CD1c-positive myeloid dendritic cell (primary cell): ENCODE data around the gene SPOP.
"Not testable (repeated sequence)": the region's sequence is repeated elsewhere in the genome, so short reads cannot be mapped to it uniquely, and the experiment has no call there.

Experiments
- DNase-seq: peaks from one replicate; pipeline ENCODE4 v3.0.0-alpha.2; 2016; ENCODE audit errors: extremely low spot score

The SPOP gene

DNA sequence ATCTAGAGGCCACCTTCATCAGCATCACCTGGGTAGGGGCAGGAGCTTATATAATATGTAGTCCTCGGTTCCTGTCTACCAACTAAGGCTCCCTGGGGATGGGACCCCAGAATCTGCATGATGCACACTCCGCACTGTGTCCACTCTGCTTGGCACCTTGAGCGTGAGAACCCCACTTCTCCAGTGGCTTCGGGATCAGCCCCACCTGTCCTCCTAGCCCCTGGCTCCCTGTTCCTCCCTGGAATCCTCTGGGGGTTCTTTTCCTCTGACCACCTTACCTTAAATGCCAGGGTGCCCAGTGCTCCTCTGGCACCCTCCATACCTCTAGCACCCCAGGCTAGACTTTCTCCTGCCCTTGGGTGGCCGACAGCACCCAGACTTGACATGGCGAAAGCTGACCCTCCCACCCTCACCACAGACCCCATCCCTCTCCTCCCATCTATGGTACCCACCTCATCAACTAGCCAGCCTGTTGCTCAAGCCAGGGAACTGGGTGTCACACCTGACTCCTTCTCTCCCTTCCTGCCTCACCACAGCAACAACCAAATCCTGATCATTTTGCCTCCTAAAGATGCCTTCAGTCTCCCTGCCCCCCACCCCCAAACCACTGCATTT, 105.0 kb downstream of the SPOP start:
- DNase-seq, result no peak

DNA sequence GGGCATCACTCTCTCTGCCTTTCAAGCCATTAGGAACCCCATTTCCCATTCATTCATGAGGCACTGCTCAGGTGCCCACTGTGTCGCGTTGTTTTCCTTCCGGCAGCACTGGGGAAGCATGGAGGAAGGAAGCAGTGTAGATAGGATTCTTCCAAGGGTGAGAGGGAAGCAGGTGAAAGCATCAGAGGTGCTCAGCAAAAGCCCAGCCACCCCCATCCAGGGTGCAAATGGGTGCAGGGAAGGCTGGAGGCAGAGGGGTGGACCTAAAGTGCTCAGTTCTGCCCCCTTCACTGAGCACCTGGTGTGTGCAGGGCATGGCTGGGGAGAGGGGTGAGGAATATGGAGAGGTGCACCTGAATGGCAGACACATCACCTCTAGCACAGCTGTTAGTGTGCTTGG, 105.7 kb downstream of the SPOP start:
- no peak for DNase-seq

DNA sequence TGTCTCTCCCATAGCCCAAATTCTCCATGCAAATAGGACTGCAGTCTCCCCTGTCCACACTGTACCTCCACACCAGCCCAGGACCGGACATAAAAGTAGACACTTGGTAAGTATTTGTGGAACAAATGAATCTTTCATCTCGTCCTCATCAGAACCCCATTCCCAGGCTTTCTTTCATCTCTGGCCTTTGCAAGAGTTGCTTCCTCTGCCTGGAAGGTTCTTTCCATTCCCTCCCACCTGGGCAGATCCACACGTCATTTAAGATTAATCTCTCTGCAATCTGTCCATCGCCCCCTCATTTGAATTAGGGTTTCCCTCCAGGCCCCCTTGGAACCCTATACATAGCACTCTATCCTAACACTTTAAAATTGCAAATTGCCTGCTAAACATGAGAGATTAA, 106.1 kb downstream of the SPOP start:
- DNase-seq, result no peak

DNA sequence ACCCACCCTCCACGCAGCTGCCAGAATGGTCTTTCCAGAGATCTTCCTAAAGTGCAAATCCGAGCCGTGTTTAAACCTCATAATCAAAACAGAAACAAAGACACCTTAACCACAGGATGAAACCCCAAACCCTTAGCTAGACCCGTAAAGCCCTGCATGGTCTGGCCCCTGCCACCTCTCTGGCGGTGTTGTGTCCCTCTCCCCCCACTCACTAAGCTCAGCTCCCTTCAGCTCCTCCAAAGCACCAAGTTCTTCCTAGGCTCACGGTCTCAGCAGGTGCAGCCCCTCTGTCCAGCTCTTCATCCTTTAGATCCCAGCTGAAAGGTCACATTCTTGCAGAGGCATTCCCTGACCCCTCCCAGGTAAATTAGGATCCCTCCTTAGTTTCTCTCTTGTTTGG, 106.6 kb downstream of the SPOP start:
- no peak for DNase-seq

DNA sequence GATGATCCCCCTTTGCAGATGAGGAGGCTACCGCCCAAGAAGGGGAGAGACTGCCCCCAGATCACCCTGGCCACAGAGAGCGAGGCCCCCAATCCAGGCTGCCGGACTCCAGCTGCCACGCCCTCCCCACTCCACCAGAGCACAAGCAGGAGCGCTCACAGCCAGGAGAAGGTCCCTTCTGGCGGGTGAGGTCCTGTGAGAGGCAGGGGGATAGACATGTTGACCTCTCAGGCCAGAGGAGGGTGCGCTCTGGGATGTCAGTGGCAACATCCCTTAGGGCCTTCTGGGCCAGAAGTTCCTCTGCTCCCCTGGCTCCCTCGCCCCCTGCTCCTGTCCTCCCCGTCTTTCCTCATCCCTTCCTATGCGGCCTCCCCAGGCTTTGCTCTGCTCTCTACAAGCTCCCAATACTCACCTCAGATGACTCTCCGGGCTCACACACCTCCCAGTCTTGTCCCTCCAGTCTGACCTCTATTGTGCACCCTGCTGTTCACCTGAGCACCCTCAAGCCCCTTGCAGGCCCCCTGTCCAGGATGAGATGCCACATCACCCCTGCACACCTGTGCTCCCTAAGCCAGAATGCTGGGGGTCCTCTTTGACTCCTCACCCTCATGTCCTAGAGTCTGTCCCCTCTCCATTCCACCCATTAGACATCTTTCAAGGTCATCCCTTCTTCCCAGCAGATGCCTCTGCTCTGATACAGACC, 107.2 kb downstream of the SPOP start:
- no peak for DNase-seq

DNA sequence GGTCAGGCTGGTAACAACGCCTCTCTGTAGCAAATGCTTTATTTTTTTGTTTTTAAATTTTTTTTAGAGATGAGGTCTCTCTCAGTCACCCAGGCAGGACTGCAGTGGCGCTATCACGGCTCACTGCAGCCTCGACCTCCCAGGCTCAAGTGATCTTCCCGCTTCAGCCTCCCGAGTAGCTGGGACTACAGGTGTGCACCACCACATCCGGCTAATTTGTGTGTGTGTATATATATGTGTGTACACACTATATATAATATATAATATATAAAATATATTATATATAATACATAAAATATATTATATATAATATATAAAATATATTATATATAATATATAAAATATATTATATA, 109.2 kb downstream of the SPOP start:
- DNase-seq, result not testable (repeated sequence)

DNA sequence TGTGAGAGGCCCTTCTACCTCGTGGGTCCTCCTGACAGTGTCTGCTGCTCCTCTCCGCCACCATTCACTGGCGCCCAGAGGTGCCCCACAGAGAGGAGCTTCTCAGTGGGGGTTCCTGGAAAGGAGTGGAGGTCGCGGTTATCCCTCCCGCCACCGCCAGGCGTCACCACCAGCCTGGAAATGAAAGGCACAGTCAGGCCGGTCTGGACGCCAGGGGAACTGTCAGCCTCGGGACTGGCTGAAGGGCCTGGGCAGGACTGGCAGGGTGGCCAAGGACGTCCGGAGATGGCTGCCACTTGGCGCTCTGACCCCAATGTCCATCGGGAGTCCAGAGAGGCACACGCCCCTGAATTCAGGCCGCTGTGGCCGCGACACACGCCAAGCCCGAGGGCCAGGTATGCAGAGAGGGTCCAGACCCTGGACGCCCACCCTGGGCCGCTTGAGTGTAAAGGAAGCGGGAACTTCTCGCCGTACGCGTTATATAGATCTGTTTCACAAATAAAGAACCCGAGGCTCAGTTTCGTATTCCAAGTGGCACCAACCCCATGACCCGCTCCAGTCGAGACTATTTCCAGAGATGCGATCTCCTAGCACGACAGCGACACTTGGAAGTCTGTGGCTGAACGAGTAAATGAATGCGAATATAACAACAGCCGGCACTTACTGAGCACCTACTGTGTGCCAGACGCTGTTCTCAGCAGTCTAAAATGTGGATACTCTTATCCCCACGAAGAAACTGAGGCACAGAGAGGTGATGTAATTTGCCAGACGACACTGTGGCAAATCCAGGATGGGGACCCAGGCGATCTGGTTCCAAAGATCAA, 109.8 kb downstream of the SPOP start:
- DNase-seq, result peak; percentile 89

DNA sequence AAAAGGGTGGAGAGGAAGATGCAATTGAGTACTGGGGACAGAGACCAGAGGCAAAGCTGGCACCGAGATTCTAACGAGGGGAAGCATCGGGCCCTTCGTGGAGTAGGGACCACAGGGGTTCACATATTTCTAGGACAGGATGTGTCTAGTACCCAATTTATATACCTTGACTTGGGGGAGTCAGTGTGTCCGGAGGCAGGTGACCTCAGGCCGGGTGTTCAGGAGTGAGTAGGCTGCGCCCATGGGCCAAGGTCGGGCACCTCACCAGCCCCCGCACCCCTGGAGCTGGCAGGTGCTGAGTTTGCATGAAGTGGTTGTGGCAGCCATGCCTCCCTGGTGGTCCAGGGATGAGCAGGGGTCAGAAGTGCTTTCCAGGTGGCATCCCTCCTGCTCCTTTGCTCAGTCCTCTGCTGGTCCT, 110.8 kb downstream of the SPOP start:
- no peak for DNase-seq

DNA sequence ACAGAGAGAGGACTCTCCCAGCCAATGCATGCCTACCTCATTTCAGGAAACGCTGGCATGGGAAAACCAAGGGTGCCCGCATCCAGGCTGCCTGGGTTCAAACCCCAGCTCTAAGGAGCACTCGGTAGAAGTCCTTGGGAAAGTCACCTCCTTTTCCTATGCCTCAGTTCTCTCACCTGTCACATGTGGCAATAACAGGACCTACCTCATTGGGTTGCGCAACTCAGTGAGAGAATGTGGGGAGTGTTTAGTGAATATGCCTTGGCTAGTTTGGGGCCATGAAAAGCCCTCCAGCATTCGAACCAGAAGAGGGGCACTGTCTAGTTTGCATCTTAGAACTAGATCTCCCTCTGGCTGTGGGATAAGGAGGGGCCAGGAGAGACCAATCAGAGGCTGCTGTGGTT, 111.2 kb downstream of the SPOP start:
- no peak for DNase-seq

DNA sequence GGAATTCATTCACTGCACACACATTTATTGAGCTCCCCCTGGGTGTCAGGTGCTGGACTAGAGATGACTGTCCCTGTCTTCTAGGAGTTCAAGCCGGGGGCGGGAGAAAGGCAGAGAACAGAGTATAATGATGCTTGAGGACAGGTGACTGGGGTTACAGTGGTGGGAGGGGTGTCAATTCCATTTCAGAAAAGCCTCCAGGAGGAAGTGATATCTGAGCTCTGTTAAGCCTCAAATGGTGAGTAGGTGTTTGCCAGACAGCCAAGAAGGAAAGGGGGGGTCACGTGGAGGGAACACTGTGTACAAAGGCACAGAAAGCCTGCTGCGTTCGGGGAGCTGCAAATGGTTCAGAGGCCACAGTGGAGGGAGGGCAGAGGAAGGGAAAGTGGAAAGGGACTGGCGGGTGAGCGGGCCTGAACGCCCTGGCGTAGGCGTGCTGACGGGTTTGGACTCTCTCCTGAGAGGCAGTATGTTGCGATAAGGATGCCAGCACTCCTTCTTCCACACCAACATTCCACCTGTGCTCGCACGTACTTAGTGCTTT, 111.9 kb downstream of the SPOP start:
- DNase-seq, result peak; percentile 80

DNA sequence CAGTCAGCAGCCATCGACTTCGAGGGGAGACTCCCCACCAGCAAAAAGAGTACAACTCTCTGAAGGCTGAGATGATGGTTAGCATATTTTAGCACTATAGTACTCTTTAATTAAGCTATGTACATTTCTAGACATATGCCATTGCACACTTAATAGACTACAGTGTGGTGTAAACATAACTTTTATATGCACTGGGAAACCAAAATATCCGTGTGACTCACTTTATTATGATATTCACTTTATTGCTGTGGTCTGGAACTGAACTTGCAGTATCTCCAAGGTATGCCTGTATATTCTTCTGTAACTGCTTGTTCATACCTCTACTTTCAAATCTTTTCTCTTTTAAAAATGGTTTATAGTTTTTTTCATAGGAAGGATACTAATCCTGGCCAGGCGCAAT, 113.3 kb downstream of the SPOP start:
- no peak for DNase-seq

DNA sequence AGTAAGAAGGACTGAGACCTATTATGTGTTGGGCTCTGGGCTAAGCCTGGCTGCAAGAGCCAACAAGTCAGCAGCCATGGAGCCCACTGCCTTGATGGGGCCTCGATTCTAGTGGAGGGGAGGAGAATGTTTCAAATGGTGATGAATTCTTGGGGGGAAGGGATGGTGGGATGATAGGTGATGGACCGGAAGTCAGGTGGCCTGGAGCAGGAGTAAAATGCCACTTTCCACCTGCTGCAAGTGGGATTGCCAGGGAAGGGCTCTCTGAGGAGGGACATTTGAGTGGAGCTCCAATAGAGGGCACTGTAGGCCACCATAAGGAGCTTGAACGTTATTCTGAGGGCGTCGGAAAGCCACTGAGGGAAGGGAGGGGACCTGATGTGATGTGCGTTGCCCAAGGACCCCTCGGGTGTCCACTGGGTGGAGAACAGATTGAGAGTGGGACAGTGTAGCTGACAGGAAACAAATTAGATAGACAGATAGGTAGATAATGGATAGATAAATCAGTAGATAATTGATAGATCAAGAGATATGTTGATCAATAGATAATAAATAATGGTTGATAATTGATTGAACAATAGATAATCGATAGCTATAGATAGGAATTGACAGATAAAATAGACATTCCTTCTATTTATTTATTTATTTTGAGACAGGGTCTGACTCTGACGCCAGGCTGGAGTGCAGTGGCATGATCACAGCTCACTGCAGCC, 120.4 kb downstream of the SPOP start:
- peak; percentile 68 for DNase-seq

DNA sequence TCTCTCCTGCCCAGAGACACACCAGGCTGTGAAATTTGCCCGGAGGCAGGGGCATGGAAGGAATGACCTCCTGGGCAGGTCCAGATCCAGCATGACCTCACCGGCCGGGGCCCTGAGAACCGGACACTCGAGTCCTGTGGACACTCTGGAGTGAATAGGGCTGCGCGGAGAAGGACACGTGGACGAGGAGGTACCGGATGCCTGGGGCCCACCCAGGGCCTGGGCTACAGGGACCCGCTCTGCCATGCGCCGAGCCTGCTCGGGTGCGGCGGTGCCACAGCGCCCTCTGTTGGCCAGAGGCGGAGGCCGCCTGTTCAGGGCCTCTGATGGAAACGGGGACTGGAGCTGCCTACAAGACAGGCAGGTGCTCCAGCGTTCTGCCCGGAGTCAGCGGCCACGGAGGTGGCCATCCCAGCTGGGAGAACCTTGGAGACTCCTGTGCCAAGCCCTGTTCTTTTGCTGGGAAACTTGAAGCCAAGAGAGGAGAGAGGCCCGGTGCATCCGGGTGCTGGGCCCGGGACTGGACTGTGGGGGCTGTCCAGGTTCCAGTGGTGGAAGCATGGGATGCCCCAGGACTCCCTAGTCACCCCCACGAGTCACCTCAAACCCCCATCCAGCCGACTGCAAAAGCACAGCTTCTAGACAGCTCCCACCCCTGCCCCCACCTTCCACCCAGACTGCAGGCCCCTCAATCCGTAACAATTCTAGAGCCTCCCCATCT, 121.5 kb downstream of the SPOP start:
- peak; percentile 79 for DNase-seq

DNA sequence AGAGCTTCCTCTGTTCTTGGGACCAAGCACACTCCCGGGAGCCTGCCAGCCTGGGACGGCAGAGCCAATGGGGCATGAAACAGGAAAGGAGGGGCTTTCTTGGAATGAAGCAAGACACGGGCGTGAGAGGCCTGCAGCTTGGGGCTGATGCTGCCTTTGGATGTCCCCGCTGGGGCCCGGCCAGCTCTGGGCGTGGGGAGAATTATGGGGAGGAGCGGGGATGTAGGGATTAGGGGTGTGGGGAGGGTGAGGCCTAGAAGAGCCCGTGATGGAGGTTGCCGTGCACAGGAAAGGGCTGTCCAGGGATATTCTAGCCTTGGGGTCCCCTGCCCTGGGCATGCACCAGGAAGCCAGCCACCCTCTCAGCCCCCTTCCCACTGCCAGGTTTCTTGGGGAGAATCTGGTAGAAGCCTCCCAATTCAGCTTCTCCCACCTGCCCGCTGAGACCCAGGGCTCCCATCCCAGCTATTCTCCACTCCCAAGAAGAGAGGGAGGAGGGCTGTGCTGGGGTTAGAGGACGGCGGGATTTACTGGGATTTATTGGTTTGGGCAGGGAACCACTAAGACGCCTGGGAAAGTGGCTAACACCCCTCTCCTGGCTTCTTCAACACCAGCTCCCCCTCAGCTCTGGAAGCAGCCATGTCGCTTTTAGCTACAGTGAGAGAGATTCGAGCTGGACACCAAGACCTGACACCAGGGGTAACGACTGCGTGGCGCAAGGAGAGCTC, 122.2 kb downstream of the SPOP start:
- DNase-seq, result no peak

DNA sequence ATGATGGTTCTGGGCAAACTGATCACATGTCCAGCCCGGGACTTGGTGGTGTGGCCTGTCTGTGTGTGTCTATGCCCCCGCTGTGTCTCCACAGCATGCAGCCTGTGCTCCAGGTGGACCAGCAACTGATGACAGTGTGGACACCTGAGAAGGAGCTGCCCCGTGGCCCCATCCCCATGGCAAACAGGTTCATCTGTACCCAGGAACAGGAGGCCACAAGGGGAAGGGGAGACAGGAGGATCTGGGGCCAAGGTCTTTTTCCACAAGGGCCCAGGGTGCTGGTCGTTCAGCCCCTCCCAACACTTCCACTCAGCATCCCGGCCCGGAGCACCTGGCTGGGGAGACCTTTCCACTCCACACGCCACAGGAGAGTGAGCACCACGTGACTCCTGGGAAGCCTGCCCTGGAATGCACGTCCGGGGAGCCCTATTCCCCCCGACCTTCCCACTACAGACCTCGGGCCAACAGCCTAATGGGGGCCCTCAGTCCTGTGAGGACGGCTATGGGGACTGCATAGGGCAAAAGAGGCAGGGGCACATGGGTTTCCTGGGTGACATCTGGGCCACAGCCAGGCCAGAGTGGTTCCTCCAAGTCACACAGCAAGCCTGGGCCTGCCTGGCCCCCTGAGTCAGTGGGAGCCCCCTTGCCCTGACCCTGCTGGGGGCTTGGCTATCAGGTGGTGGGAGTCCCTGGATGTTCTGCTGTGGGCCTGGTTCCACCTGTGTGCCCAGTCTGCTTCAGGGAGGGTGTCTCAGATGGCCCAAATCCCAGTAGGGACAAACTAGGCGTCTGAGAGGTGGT, 123.0 kb downstream of the SPOP start:
- DNase-seq, result no peak

DNA sequence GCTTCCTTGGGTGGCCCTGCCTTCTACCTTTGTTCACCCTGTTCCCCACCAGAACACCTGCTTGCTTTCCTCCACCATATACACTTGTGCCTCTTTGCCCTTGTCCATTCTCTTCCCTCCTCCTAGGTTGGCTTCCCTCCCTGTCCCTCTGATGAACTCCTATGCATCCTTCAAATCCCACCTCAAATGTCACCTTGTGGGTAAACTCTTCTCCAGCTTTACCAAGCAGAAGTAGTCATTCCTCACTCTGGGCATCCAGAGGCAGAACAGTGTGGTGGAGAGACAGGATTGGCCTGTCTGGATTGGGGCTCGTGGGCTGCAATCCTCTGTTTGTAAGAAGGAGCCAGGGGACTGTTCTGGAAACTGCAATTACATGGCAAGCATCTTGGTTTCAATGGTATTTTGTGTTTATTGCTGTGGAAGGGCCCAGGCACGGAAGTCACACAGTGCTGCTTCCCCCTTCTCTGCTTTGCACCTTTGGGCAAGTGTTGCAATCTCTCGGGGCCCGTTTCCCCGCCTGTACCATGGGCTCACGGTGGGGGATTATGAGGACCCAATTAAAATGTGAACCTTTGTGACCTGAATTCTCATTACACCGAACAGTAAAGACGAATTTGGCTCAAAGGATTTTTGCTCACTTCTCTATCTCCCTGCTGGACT, 124.1 kb downstream of the SPOP start:
- DNase-seq, result no peak

DNA sequence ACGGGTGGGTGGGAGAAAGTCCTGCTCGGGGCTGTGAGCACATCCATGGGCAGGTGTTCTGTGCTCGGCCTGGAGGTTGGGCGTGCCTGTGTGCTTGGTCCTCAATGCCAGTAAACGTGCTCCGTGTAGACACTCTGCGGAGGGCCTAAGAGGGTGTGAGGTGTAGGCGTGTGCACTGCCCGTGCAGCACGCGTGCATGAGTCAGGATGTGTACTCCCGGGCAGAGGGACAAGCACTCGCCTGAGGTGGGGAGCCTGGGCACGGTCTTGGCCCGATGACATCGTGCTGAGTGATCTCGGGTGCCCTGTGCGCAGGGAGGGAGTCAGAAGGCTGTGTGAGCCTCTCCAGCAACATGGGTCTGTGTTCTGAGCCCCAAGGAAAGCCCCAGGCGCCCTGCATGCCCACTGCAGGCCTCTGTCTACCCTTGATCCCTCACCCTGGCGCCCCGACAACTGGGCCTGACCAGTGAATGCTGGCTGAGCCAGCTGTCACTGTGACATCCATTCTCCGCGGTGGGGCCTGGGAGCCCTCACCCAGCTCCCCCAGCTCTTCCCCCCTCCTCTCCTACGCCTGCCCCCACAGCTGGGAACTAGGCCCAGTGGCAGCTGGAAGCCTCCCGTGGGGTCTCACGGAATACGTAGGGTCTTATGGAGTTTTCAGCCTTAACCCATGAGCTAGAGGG, 125.7 kb downstream of the SPOP start:
- DNase-seq, result no peak

DNA sequence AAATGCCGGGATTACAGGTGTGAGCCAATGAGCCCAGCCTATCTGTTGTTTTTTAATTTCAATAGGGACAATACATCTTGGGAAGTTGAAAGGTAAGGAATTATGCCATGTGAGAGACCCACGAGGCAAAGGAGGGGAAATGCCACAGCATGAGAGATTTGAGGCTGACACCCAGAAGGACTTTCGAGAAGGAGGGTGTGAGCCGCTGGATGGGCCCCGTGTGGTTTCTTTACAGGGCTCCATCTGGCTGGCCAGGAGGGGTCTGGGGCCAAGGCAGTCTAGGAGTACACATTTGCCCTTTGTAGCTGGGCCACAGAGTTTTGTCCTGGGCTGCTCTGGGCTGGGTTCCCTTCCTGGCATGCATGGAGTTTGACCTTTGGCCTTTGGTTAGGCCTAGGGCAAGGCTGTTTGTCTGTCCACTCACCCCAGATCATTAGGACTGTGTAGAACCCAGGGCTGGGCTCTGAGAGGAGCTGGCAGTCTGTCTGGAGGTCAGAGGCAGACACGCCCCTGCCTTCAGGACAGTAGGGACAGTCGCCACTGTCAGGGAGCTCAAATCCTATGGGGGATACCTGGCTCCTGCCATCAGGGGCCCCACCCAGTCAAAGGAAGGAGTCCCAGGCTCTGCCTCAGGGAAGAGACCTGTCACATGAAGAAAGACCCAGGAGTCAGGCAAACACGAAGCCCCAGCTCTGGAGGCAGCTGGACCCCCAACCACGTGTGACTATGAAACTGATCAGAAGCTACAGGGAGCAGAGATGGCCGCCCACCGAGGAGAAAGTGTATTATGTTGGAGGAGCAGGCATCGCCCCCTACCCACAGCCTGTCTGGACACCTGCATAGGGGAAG, 126.5 kb downstream of the SPOP start:
- no peak for DNase-seq
